Left ventricle myocardium superior (tissue), 1 donor: ENCODE data around the gene NPFFR2. TPM values are rescaled to one million over a fixed set of nuclear protein-coding genes. Genes with fewer than 3 reads are reported as not detected.

Source experiments
- total RNA-seq: library from RNA; stranded (reverse); fragmentation: NEBNext Ultra II Directional; extraction: Animal tissue kit (Norgen Biotek cat#: 25700); gene quantifications from one replicate; pipeline ENCODE4 v1.2.1, GENCODE V29; 2021
- donor health status: DM: no; HTN: yes; CAD: no; lungs with severe emphysema.

Gene NPFFR2
- total RNA-seq, 1 donor from 2014 or later = not detected

Other genes starting within 250 kb of the NPFFR2 start
- gene GC, start 247.9 kb upstream of the NPFFR2 start, total RNA-seq = not detected